OCI-LY3 (cell line): Measurements from ENCODE around the gene SENP6.
"Not testable (repeated sequence)": the region's sequence is repeated elsewhere in the genome, so short reads cannot be mapped to it uniquely, and the experiment has no call there.

Experiments
- H2AFZ ChIP-seq: fragments of 200-600, 300-600 bp; shearing (Covaris generic); 2 replicates; pipeline ENCODE4 v1.6.0; 2014; ENCODE audit warnings: antibody characterized with exemption, low read depth, low read length
- H3K27ac ChIP-seq: fragments of 200-600, 300-600 bp; sonication (generic); 2 replicates; pipeline ENCODE4 v1.5.1; 2014; ENCODE audit warnings: mild to moderate bottlenecking, low read length, moderate library complexity, mixed read lengths
- H3K27me3 ChIP-seq: fragments of 200-600, 300-600 bp; sonication (generic); 2 replicates; pipeline ENCODE4 v1.6.1; 2014; ENCODE audit warnings: low read depth, low read length, mixed read lengths
- H3K36me3 ChIP-seq: fragments of 200-600, 300-600 bp; sonication (generic); replicated peaks from 2 replicates; pipeline ENCODE3; 2014; ENCODE audit warnings: low read depth, low read length, mixed read lengths
- H3K4me1 ChIP-seq: fragments of 300-600, 200-600 bp; sonication (generic); 2 replicates; pipeline ENCODE4 v1.6.1; 2014; ENCODE audit warnings: low read length, mixed read lengths
- H3K4me2 ChIP-seq: fragments of 200-600, 300-600 bp; sonication (generic); 2 replicates; pipeline ENCODE4 v1.6.1; 2014; ENCODE audit warnings: low read length, mixed read lengths
- H3K4me3 ChIP-seq: fragments of 300-600, 200-600 bp; sonication (generic); 2 replicates; pipeline ENCODE4 v1.5.1; 2014; ENCODE audit warnings: antibody characterized with exemption, mild to moderate bottlenecking, low read length, moderate library complexity
- H3K79me2 ChIP-seq: fragments of 300-600, 200-600 bp; shearing (Covaris generic); 2 replicates; pipeline ENCODE4 v1.6.1; 2014; ENCODE audit warnings: mild to moderate bottlenecking, low read length, mixed read lengths
- H3K9ac ChIP-seq: fragments of 300-600, 200-600 bp; shearing (Covaris generic); 2 replicates; pipeline ENCODE4 v1.6.0; 2014; ENCODE audit warnings: mild to moderate bottlenecking, low read length, moderate library complexity
- H3K9me3 ChIP-seq: fragments of 200-600, 300-600 bp; shearing (Covaris generic); 2 replicates; pipeline ENCODE4 v1.6.1; 2014; ENCODE audit warnings: low read length, mixed read lengths; ENCODE audit not compliant: insufficient read depth
- H4K20me1 ChIP-seq: fragments of 200-600, 300-600 bp; sonication (generic); 2 replicates; pipeline ENCODE4 v1.6.1; 2016; ENCODE audit warnings: low read length, mixed read lengths; ENCODE audit not compliant: insufficient read depth
- CTCF ChIP-seq: fragments of 200-600, 300-600 bp; sonication (generic); IDR thresholded peaks from 2 replicates; pipeline ENCODE4 v1.5.1; 2014; ENCODE audit warnings: antibody characterized with exemption, low read length, low read depth
- EZH2phosphoT487 ChIP-seq: fragments of 200-600 bp; shearing (Covaris generic); IDR thresholded peaks from 2 replicates; pipeline ENCODE4 v1.6.1; 2018; ENCODE audit warnings: antibody characterized with exemption, mixed run types, low read depth

The SENP6 gene

GRCh38 chr6:75572072-75572471 is 29.6 kb upstream of the SENP6 start:
- H3K4me2 ChIP-seq = no peak overlapping the region
- H3K4me1 ChIP-seq = no peaks in the 10 kb centered on the region
- H3K9me3 ChIP-seq = peaks cover 3% of the 10 kb centered on the region; the same call in 1 of the 2 replicates
- no peaks in the 10 kb centered on the region for H4K20me1 ChIP-seq
- H3K27me3 ChIP-seq = no peaks in the 10 kb centered on the region
- H3K79me2 ChIP-seq = no peaks in the 10 kb centered on the region
- H3K9ac ChIP-seq = no peak overlapping the region
- H3K27ac ChIP-seq = no peak overlapping the region
- H3K4me3 ChIP-seq = no peak overlapping the region
- no peak overlapping the region for H2AFZ ChIP-seq
- peaks cover 2% of the 10 kb centered on the region for H3K36me3 ChIP-seq
- TF ChIP-seq CTCF (no peak), EZH2phosphoT487 (no peak)

GRCh38 chr6:75579951-75580350 is 21.7 kb upstream of the SENP6 start:
- Histone ChIP-seq H3K9ac (no peak overlapping the region), H3K27me3 (no peaks in the 10 kb centered on the region), H3K79me2 (no peaks in the 10 kb centered on the region), H3K4me2 (peak overlapping the region; percentile 45), H3K4me3 (0 out of 2 replicates have a peak overlapping the region, but pooled peaks have one; percentile 12), H3K27ac (no peak overlapping the region), H4K20me1 (no peaks in the 10 kb centered on the region), H3K4me1 (peaks cover 11% of the 10 kb centered on the region), H2AFZ (peak overlapping the region; percentile 3; the same call in 1 of the 2 replicates), H3K36me3 (no peaks in the 10 kb centered on the region), H3K9me3 (no peaks in the 10 kb centered on the region)
- TF ChIP-seq EZH2phosphoT487 (no peak), CTCF (no peak)

- H3K27me3 ChIP-seq = no peaks in the 10 kb centered on the region
- H3K27ac ChIP-seq = no peak overlapping the region
- H2AFZ ChIP-seq = no peak overlapping the region
- H3K4me3 ChIP-seq = no peak overlapping the region
- H3K9me3 ChIP-seq = no peaks in the 10 kb centered on the region
- H3K4me1 ChIP-seq = peaks cover 14% of the 10 kb centered on the region
- no peaks in the 10 kb centered on the region for H4K20me1 ChIP-seq
- TF ChIP-seq EZH2phosphoT487 = no peak
- H3K79me2 ChIP-seq = no peaks in the 10 kb centered on the region
- no peak overlapping the region for H3K4me2 ChIP-seq
- no peaks in the 10 kb centered on the region for H3K36me3 ChIP-seq
- H3K9ac ChIP-seq = no peak overlapping the region
Observed at GRCh38 chr6:75581231-75581630, 20.4 kb upstream of the SENP6 start.

GRCh38 chr6:75584552-75584951 is 17.1 kb upstream of the SENP6 start:
- H3K4me3 ChIP-seq, H3K79me2 ChIP-seq, H3K4me2 ChIP-seq, H3K27me3 ChIP-seq, H4K20me1 ChIP-seq, H3K9ac ChIP-seq, H3K9me3 ChIP-seq, H3K36me3 ChIP-seq, H2AFZ ChIP-seq, H3K27ac ChIP-seq: not testable (repeated sequence)
- peaks cover 23% of the 10 kb centered on the region for H3K4me1 ChIP-seq

GRCh38 chr6:75588948-75589347 is 12.7 kb upstream of the SENP6 start:
- Histone ChIP-seq H2AFZ (no peak overlapping the region), H3K4me2 (no peak overlapping the region), H3K4me3 (no peak overlapping the region), H3K9me3 (no peaks in the 10 kb centered on the region), H4K20me1 (no peaks in the 10 kb centered on the region), H3K9ac (no peak overlapping the region), H3K36me3 (no peaks in the 10 kb centered on the region), H3K4me1 (peaks cover 16% of the 10 kb centered on the region), H3K79me2 (no peaks in the 10 kb centered on the region), H3K27me3 (no peaks in the 10 kb centered on the region), H3K27ac (no peak overlapping the region)
- TF ChIP-seq EZH2phosphoT487 (no peak), CTCF (no peak)
